Psoas muscle (tissue), 8 donors: ENCODE measurements around the gene SPRR2G. TPM values are rescaled to one million over a fixed set of nuclear protein-coding genes. Genes with fewer than 3 reads are reported as not detected.
"Not testable (repeated sequence)": the region's sequence is repeated elsewhere in the genome, so short reads cannot be mapped to it uniquely, and the experiment has no call there.

Experiments
- ATAC-seq, 4 donors: fragments of 200-7000 bp; cut with Tn5 transposase; one replicate each; pipeline ENCODE4 v1.9.1; 2020; ENCODE audit warnings: moderate library complexity in 3 of 4, mild to moderate bottlenecking in 2 of 4
- DNase-seq, 2 donors: peaks; one replicate each; pipeline ENCODE4 v3.0.0-alpha.2; 2020
- H3K27ac ChIP-seq: fragments of 200-600 bp; one replicate; pipeline ENCODE4 v1.8.0; 2022
- H3K27me3 ChIP-seq, 3 donors: fragments of 200-600 bp in 1 of 3; one replicate each; pipeline versions ENCODE4 v1.6.1 to v1.8.0; 2013 to 2022; ENCODE audit warnings: low read length in 2 of 3, mild to moderate bottlenecking in 2 of 3, moderate library complexity in 1 of 3; ENCODE audit not compliant: insufficient read depth in 3 of 3
- H3K36me3 ChIP-seq, 2 donors: fragments of 200-600 bp in 1 of 2; one replicate each; pipeline versions ENCODE4 v1.6.1 to v1.8.0; 2013 to 2022; ENCODE audit warnings: low read depth in 1 of 2, mild to moderate bottlenecking in 1 of 2, moderate library complexity in 1 of 2; ENCODE audit not compliant: insufficient read depth in 1 of 2
- H3K4me1 ChIP-seq: fragments of 200-600 bp; one replicate; pipeline ENCODE4 v1.8.0; 2022
- H3K4me3 ChIP-seq: fragments of 200-600 bp; one replicate; pipeline ENCODE4 v1.8.0; 2022; ENCODE audit warnings: mild to moderate bottlenecking
- H3K9me3 ChIP-seq: fragments of 200-600 bp; one replicate; pipeline ENCODE4 v1.8.0; 2022
- CTCF ChIP-seq: fragments of 200-600 bp; IDR thresholded peaks from one replicate; pipeline ENCODE4 v1.8.0; 2022; ENCODE audit warnings: antibody characterized with exemption
- WGBS, 3 donors: extraction: QIAGEN DNeasy Blood & Tissue Kit; methylation state at CpG; one replicate each; pipeline versions ENCODE4 v1.1.6 to v1.1.7; 2013; 5-methylcytosine and 5-hydroxymethylcytosine counted together
- intact Hi-C, 2 donors: fragments of 100-400 bp; cut with DNase I; formaldehyde crosslinking; loops; one replicate each; pipeline versions ENCODE4 v1.11.0 to v1.14.2; 2022
- polyA plus RNA-seq, 3 donors: library from polyadenylated mRNA; stranded (reverse); fragments of 200-250 nt; gene quantifications; one replicate each; pipeline ENCODE4 v1.2.3, GENCODE V29; 2013
- total RNA-seq, 4 donors: library from RNA; stranded (reverse); fragmentation: NEBNext Ultra II Directional in 2 of 4; extraction: Animal tissue kit (Norgen Biotek cat#: 25700) in 2 of 4; gene quantifications; one replicate each; pipeline versions ENCODE4 v1.2.1 to v1.2.4, GENCODE V29; 2021 to 2023
- donor health status: healthy with polysubstance abuse.
- donor health status: DM: no; HTN: no; CAD: no; lungs with moderate emphysema.
- donor health status: Bipolar disorder and iron deficiency.
- donor health status: healthy.
- donor health status: DM: yes; HTN: yes; CAD: no.
- donor health status: DM: no; HTN: no; CAD: no.
- donor health status: DM: no; HTN: no; CAD: no.
- donor health status: DM: yes; HTN: yes; CAD: no.

Gene SPRR2G
- total and polyA plus RNA-seq, 7 donors = not detected

DNA sequence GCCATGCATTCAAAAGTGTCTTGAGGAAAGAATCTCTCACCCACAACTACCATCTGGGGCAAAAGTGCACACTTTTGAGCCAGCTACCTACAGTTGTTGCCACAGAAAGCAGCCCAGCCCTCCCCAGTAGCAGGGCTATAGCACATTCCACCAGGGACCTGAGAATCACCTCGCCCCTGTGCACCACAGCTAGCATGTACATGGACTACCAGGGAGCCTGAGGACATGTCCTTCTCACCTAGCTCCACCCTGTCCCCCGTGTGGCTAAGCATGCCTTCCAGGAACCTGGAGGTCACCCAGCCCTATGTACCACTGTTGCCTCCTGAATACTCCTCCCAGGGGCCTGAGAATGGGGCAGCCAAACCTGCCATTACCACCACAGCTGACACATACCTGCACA is 16.9 kb downstream of the SPRR2G start:
- H3K4me3 ChIP-seq = no peak overlapping the region
- no peak for TF ChIP-seq CTCF
- 48 to 78% (median 69%) methylated on average over 2 of the region's 2 CpGs for WGBS, 3 donors
- no peaks in the 10 kb centered on the region for H3K36me3 ChIP-seq
- intact Hi-C loops = no loop called here
- no peak for DNase-seq
- H3K27me3 ChIP-seq = no peaks in the 10 kb centered on the region
- ATAC-seq = no peak
- H3K4me1 ChIP-seq = no peaks in the 10 kb centered on the region
- no peaks in the 10 kb centered on the region for H3K9me3 ChIP-seq
- H3K27ac ChIP-seq = no peak overlapping the region

- Histone ChIP-seq H3K9me3 (no peaks in the 10 kb centered on the region), H3K27me3 (no peaks in the 10 kb centered on the region), H3K4me3 (no peak overlapping the region), H3K4me1 (no peaks in the 10 kb centered on the region), H3K36me3 (no peaks in the 10 kb centered on the region), H3K27ac (no peak overlapping the region)
- intact Hi-C loops = no loop called here
- 64 to 92% (median 70%) methylated on average over 1 of the region's 1 CpG for WGBS, 3 donors
- DNase-seq = no peak
- TF ChIP-seq CTCF = no peak
- ATAC-seq = no peak
Observed at GRCh38 chr1:153133267-153133666, 17.4 kb downstream of the SPRR2G start.

DNA sequence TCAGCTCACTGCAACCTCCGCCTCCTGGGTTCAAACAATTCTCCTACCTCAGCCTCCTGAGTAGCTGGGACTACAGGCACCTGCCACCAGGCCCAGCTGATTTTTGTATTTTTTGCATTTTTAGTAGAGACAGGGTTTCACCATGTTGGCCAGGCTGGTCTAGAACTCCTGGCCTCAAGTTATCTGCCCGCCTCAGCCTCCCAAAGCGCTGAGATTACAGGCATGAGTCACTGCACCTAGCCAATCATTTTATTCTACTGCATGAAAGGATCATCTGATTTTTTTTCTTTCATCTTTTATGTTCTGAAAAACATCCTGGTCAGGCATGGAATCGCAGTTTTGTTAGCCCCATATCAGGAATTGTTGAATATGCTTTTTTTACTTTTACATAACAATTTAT is 22.0 kb downstream of the SPRR2G start:
- WGBS, 3 donors = 91 to 95% (median 94%) methylated on average over 4 of the region's 4 CpGs
- H3K27ac ChIP-seq, H3K36me3 ChIP-seq, H3K4me1 ChIP-seq, ATAC-seq, H3K27me3 ChIP-seq, DNase-seq, H3K9me3 ChIP-seq, H3K4me3 ChIP-seq, intact Hi-C loops: not testable (repeated sequence)

DNA sequence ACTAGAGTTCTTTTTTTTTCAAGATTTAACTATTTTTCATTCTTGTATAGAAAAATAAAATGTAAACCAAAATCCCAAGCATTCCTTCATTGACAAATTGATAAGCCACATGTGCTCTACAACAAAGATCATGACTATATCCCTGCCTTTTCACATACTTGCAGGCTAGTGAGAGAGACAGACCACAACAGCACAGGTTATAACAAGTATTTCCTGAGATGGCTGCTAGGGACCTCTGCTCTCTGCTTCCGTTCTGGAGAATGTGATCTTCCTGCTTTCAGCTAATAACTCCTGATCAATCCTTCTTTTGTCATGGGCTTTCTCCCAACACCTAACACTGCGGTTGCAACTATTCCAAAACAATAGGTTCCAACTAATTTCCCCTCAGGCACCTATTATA is 23.4 kb downstream of the SPRR2G start:
- DNase-seq (no peak), ATAC-seq (no peak)
- 64 to 69% (median 67%) methylated on average over 2 of the region's 2 CpGs for WGBS, 3 donors
- H3K27ac ChIP-seq = no peak overlapping the region
- no peak overlapping the region for H3K4me3 ChIP-seq
- no peak for TF ChIP-seq CTCF
- no peaks in the 10 kb centered on the region for H3K27me3 ChIP-seq
- intact Hi-C loops = no loop called here
- no peaks in the 10 kb centered on the region for H3K9me3 ChIP-seq
- H3K36me3 ChIP-seq = no peaks in the 10 kb centered on the region
- no peaks in the 10 kb centered on the region for H3K4me1 ChIP-seq

GRCh38 chr1:153125536-153125935 is 25.2 kb downstream of the SPRR2G start:
- ATAC-seq = no peak

DNA sequence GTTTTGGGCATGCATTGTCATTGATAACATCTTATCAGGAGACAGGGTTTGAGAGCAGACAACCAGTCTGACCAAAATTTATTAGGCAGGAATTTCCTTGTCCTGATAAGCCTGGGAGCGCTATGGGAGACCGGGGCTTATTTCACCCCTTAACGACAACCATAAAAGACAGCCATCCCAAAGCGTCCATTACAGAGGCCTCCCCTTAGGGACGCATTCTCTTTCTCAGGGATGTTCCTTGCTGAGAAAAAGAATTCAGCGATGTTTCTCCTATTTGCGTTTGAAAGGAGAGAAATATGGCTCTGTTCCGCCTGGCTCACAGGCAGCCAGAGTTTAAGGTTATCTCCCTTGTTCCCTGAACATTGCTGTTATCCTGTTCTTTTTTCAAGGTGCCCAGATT is 26.9 kb downstream of the SPRR2G start:
- ATAC-seq, H3K36me3 ChIP-seq, H3K27me3 ChIP-seq, H3K9me3 ChIP-seq, H3K4me1 ChIP-seq, H3K27ac ChIP-seq, H3K4me3 ChIP-seq, DNase-seq, intact Hi-C loops: not testable (repeated sequence)
- WGBS, 3 donors = 74 to 79% (median 75%) methylated on average over 8 of the region's 8 CpGs

More at GRCh38 chr1:153125536-153125935, 25.2 kb downstream of the SPRR2G start:
- H3K27me3 ChIP-seq = no peaks in the 10 kb centered on the region
- no peaks in the 10 kb centered on the region for H3K4me1 ChIP-seq
- WGBS, 3 donors = 80 to 100% (median 87%) methylated on average over 1 of the region's 1 CpG
- H3K27ac ChIP-seq = no peak overlapping the region
- no peak overlapping the region for H3K4me3 ChIP-seq
- intact Hi-C loops = no loop called here
- TF ChIP-seq CTCF = no peak
- no peak for DNase-seq
- H3K36me3 ChIP-seq = no peaks in the 10 kb centered on the region
- no peaks in the 10 kb centered on the region for H3K9me3 ChIP-seq
